Measurements from ENCODE around the gene SMIM20.

GRCh38 chr4:25908491-25908901 lies 5.5 kb upstream of the SMIM20 start:
- TF ChIP-seq TAF1 (IDR thresholded peaks at IDR 0.05; ENCODE audit: low read depth) (no peak), YY1 (IDR thresholded peaks at IDR 0.05; ENCODE audit: low read depth) (no peak), MAX (IDR thresholded peaks at IDR 0.05) (no peak), RAD21 (IDR thresholded peaks at IDR 0.05; ENCODE audit: low read depth) (no peak), NFIC (IDR thresholded peaks at IDR 0.05) (no peak)

Data from Ishikawa (cell line).